ENCODE data around the gene C18orf54. TPM values are rescaled to one million over a fixed set of nuclear protein-coding genes. Genes with fewer than 3 reads are reported as not detected.

Gene C18orf54
- polyA plus RNA-seq, 6 donors from 2014 or later = 0.77 to 2.3 (median 1.9) TPM

DNA sequence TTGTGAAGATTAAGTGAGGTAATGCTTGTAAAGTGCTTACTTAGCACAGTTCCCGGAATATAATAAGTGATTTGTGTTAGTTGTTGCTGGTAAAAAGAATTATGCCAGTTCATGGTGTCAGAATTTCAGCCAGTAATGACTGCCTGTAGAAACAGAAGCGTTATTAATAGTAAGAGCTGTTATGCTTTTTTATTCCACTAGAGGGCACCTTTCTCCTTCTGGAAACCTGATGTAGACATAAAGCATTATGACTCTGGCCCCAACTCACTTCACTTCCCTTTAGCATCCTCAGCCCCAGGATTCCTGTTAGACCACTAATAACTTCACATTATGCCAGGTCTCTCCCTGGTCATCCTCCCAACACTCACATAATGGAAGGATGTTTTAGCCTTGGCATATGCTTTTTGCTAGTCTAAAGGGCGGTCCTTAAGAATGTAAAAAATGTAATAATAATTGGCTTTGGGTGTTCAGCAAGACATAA lies 34.9 kb downstream of the C18orf54 start:
- H3K27me3 Mint-ChIP-seq = peaks cover 8 to 28% (median 16%) of the 10 kb centered on the region in 3 donors
- no peaks in the 10 kb centered on the region for H3K9me3 Mint-ChIP-seq
- H3K36me3 Mint-ChIP-seq = no peaks in the 10 kb centered on the region
- H3K4me1 Mint-ChIP-seq = no peaks in the 10 kb centered on the region
- peak; percentile 44 for DNase-seq
- H3K4me3 Mint-ChIP-seq = no peak overlapping the region
- no peak overlapping the region for H3K27ac Mint-ChIP-seq
- peak; percentile 68 to 77 for ATAC-seq (ENCODE audit: low read depth in 2 of 2)

DNA sequence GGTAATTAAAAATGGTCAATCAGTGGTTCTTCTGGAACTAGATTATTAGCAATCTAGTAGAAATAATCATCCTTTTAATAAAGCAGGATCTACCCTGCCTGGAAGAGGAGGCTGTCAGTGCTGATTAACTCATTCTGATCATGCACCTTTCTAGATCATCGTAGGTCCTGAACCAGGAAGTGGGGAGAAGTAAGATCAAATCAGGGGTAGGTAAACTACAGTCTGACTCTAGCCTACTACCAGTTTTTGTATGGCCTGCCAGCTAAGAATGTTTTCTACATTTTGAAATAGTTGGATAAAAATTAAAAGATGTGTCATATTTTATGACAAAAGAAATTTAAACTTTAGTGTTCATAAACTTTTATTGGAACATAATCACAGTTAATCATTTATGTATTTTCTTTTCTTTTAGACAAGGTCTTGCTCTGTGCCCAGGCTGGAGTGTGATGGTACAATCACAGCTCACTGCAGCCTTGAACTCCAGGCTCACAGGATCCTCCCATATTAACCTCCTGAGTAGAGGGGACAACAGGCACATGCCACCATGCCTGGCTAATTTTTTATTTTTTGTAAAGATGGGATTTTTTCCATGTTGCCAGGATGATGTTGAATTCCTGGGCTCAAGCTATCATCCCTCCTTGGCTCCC lies 36.1 kb downstream of the C18orf54 start:
- no peak overlapping the region for H3K27ac Mint-ChIP-seq
- peaks cover 8 to 31% (median 12%) of the 10 kb centered on the region in 3 donors for H3K27me3 Mint-ChIP-seq
- H3K36me3 Mint-ChIP-seq = no peaks in the 10 kb centered on the region
- H3K9me3 Mint-ChIP-seq = peaks cover 0 to 1% (median 0%) of the 10 kb centered on the region in 7 donors
- DNase-seq (no peak), ATAC-seq (ENCODE audit: low read depth in 2 of 2) (no peak)
- H3K4me1 Mint-ChIP-seq = no peaks in the 10 kb centered on the region
- H3K4me3 Mint-ChIP-seq = no peak overlapping the region

- Mint-ChIP-seq H3K9me3 (peaks cover 0 to 4% (median 0%) of the 10 kb centered on the region in 7 donors), H3K4me1 (no peaks in the 10 kb centered on the region), H3K4me3 (no peak overlapping the region), H3K27me3 (peaks cover 0 to 22% (median 0%) of the 10 kb centered on the region in 3 donors), H3K27ac (no peak overlapping the region), H3K36me3 (no peaks in the 10 kb centered on the region)
- no peak for DNase-seq
- no peak for ATAC-seq (ENCODE audit: low read depth in 2 of 2)
Measured at GRCh38 chr18:54396760-54397159, 39.1 kb downstream of the C18orf54 start.

DNA sequence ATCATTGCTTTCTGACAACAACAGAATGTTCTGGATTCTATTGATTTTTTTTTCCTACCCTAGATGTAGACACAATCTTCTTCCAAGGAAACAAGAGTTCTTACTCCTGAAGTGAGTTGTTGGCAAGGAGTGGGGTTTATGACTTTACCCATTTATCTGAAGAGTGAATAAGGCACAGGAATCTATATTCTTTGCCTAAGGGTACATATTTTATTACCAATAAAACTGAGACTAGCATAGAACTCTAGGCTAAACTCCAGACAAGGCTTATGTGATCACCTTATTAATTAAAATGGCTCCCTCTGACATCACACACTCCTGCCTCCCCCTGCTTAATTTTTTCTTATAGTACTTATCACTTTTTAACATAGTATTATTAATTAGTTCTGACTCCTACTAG lies 47.6 kb downstream of the C18orf54 start:
- DNase-seq (no peak), ATAC-seq (ENCODE audit: low read depth in 2 of 2) (no peak)
- Mint-ChIP-seq H3K27me3 (peaks cover 12 to 26% (median 16%) of the 10 kb centered on the region in 3 donors), H3K27ac (no peak overlapping the region), H3K4me1 (no peaks in the 10 kb centered on the region), H3K9me3 (peaks cover 0 to 5% (median 0%) of the 10 kb centered on the region in 7 donors), H3K36me3 (no peaks in the 10 kb centered on the region), H3K4me3 (no peak overlapping the region)

- Mint-ChIP-seq H3K4me3 (no peak overlapping the region), H3K9me3 (peaks cover 0 to 9% (median 0%) of the 10 kb centered on the region in 7 donors), H3K27me3 (peaks cover 9 to 24% (median 21%) of the 10 kb centered on the region in 3 donors), H3K36me3 (no peaks in the 10 kb centered on the region), H3K27ac (no peak overlapping the region), H3K4me1 (no peaks in the 10 kb centered on the region)
- no peak for ATAC-seq (ENCODE audit: low read depth in 2 of 2)
- no peak for DNase-seq
Measured at GRCh38 chr18:54411781-54412180, 54.1 kb downstream of the C18orf54 start.

DNA sequence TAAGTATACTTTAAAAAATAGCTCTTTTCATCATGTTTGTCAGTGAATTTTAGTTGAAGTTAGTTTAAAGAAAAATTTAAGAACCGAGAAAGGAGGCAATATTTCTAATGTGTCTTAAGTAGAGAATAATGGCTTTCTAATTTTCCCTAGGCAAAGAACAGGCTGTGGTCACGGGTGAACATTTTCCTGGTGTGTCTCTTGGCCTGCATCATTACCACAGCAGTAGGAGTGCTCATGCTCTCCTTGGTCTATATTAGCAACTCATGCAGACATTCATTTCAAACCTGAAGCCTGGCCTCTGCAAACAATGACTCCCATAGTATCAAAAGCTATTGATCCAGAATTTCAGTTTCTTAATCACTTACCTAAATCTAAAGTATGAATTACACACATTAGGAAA lies 57.4 kb downstream of the C18orf54 start:
- Mint-ChIP-seq H3K4me3 (no peak overlapping the region), H3K9me3 (peaks cover 0 to 9% (median 0%) of the 10 kb centered on the region in 7 donors), H3K36me3 (no peaks in the 10 kb centered on the region), H3K4me1 (no peaks in the 10 kb centered on the region), H3K27ac (no peak overlapping the region), H3K27me3 (peaks cover 16 to 32% (median 30%) of the 10 kb centered on the region in 3 donors)
- DNase-seq = no peak
- ATAC-seq (ENCODE audit: low read depth in 2 of 2) = no peak

- ATAC-seq (ENCODE audit: low read depth in 2 of 2) = no peak
- no peaks in the 10 kb centered on the region for H3K4me1 Mint-ChIP-seq
- H3K9me3 Mint-ChIP-seq = peaks cover 0 to 9% (median 0%) of the 10 kb centered on the region in 7 donors
- no peak overlapping the region for H3K4me3 Mint-ChIP-seq
- DNase-seq = no peak
- peaks cover 17 to 37% (median 30%) of the 10 kb centered on the region in 3 donors for H3K27me3 Mint-ChIP-seq
- H3K27ac Mint-ChIP-seq = no peak overlapping the region
- no peaks in the 10 kb centered on the region for H3K36me3 Mint-ChIP-seq
Measured at GRCh38 chr18:54416436-54416835, 58.7 kb downstream of the C18orf54 start.

DNA sequence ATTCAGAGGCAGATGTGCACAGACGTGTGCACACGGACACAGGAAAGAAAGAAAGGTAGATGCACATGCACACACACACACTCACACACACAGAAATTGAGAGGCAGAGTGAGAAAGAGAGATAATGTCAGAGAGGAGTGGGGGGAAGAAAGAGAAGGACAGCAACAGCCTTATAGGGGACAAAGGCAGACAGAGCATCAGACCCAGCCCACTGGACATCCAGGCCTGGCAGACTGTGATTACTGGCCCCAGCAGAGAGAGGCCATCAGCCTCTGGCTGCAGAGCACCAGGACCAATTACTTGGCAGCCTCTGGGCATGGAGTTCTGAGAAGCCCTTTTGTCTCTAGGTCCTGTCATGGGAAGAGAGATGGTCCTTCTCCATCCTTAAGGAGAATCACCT lies 66.1 kb downstream of the C18orf54 start:
- peaks cover 0 to 2% (median 0%) of the 10 kb centered on the region in 7 donors for H3K9me3 Mint-ChIP-seq
- peaks cover 26 to 34% (median 31%) of the 10 kb centered on the region in 3 donors for H3K27me3 Mint-ChIP-seq
- no peak overlapping the region for H3K27ac Mint-ChIP-seq
- ATAC-seq (ENCODE audit: low read depth in 2 of 2) (no peak), DNase-seq (no peak)
- no peak overlapping the region for H3K4me3 Mint-ChIP-seq
- H3K36me3 Mint-ChIP-seq = no peaks in the 10 kb centered on the region
- no peaks in the 10 kb centered on the region for H3K4me1 Mint-ChIP-seq

DNA sequence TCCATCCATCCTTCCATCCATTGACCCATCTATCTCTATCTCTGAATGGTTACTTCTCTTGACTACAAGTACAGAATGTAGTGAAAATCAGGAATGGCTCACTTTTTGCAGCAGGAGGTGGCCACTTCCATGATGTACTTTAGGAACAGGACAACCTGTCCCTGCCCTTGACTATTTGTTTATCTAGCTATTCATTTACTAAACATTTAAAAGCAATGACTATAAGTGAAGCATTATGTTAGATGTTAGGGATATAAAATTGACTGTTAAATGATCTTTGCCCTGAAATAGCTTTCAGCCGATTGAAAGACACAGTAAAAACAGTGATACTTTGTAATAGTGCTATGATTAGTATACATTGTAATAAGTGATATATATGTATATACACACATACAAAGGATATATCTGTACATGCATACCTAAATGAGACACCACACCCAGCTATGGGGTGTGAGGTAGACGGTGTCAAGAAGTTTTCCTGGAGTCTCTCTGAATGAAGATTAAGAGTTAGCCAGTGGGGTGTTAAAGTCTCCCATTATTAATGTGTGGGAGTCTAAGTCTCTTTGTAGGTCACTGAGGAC lies 68.5 kb downstream of the C18orf54 start:
- Mint-ChIP-seq H3K27ac (no peak overlapping the region), H3K36me3 (no peaks in the 10 kb centered on the region), H3K27me3 (peaks cover 12 to 36% (median 23%) of the 10 kb centered on the region in 3 donors), H3K9me3 (peaks cover 0 to 2% (median 0%) of the 10 kb centered on the region in 7 donors), H3K4me3 (no peak overlapping the region), H3K4me1 (no peaks in the 10 kb centered on the region)
- DNase-seq (no peak), ATAC-seq (ENCODE audit: low read depth in 2 of 2) (no peak)

Other genes starting within 250 kb of the C18orf54 start
- gene MBD2, start 133.2 kb upstream of the C18orf54 start, polyA plus RNA-seq (ENCODE audit: low read depth in 6 of 6) = 10 to 100 TPM; 11.5 to 39.0 (median 22.7) TPM
- gene POLI, start 88.4 kb upstream of the C18orf54 start, polyA plus RNA-seq (ENCODE audit: low read depth in 6 of 6) = 10 to 100 TPM in 1 of 6 donors, 1 to 10 TPM in 4, not detected in 1; 5.1 to 10.5 (median 7.7) TPM
- not detected for gene STARD6, start within 50 bp of the C18orf54 start, polyA plus RNA-seq (ENCODE audit: low read depth in 6 of 6)
- gene DYNAP, start 233.3 kb downstream of the C18orf54 start, polyA plus RNA-seq (ENCODE audit: low read depth in 6 of 6) = not detected